ENCODE results near the gene GPD2.

GPD2 gene

DNA sequence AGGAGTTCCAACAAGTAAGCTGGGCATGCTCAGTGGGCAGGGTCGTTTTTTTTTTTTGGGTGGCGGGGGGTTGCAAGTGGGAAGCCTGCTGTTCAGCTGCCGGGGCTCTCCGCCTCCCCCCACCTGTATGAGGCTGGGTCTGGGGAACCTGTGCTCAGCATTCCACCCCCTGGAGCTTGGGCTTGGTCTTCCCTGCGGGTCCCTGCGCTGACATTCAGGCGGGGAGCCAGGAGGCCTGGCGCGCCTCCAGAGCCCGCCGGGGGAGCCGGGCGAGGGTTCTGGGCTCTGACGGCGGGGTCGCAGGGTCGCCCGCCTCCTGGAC, 822 bp upstream of the GPD2 start:
- Histone ChIP-seq H3K9me2 (replicated peaks; ENCODE audit: low read depth, low read length) (no peaks in the 10 kb centered on the region), H3K9me3 (ENCODE audit: insufficient read depth, low read depth, low read length) (no peaks in the 10 kb centered on the region), H3K36me3 (ENCODE audit: insufficient read depth, low read length) (no peaks in the 10 kb centered on the region), H3K79me2 (ENCODE audit: insufficient read depth, low read length) (peaks cover 23% of the 10 kb centered on the region), H3F3A (ENCODE audit: low read depth) (0 out of 2 replicates have a peak, but pooled peaks cover 9% of the 10 kb centered on the region), H3K9ac (ENCODE audit: low read depth, low read length, poor library complexity, severe bottlenecking) (peak overlapping the region; percentile 73), H3K27me3 (ENCODE audit: insufficient read depth, low read length, poor library complexity, severe bottlenecking) (no peaks in the 10 kb centered on the region), H3K4me3 (ENCODE audit: low read length, poor library complexity, severe bottlenecking) (peak overlapping the region; percentile 77), H3K4me2 (ENCODE audit: low read depth, low read length, poor library complexity, severe bottlenecking) (peak overlapping the region; percentile 98), H2AFZ (ENCODE audit: low read length) (peak overlapping the region; percentile 64), H3K4me1 (ENCODE audit: insufficient read depth, low read length, poor library complexity, severe bottlenecking) (peaks cover 33% of the 10 kb centered on the region), H4K20me1 (ENCODE audit: insufficient read depth, low read length, poor library complexity, severe bottlenecking) (no peaks in the 10 kb centered on the region)
- TF ChIP-seq, protein P1, sequence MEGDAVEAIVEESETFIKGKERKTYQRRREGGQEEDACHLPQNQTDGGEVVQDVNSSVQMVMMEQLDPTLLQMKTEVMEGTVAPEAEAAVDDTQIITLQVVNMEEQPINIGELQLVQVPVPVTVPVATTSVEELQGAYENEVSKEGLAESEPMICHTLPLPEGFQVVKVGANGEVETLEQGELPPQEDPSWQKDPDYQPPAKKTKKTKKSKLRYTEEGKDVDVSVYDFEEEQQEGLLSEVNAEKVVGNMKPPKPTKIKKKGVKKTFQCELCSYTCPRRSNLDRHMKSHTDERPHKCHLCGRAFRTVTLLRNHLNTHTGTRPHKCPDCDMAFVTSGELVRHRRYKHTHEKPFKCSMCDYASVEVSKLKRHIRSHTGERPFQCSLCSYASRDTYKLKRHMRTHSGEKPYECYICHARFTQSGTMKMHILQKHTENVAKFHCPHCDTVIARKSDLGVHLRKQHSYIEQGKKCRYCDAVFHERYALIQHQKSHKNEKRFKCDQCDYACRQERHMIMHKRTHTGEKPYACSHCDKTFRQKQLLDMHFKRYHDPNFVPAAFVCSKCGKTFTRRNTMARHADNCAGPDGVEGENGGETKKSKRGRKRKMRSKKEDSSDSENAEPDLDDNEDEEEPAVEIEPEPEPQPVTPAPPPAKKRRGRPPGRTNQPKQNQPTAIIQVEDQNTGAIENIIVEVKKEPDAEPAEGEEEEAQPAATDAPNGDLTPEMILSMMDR (conservative IDR thresholded peaks at IDR 0.05; ENCODE audit: low read length): no peak
- no peak for TF ChIP-seq EZH2phosphoT487 (IDR thresholded peaks at IDR 0.05; ENCODE audit: borderline replicate concordance)

DNA sequence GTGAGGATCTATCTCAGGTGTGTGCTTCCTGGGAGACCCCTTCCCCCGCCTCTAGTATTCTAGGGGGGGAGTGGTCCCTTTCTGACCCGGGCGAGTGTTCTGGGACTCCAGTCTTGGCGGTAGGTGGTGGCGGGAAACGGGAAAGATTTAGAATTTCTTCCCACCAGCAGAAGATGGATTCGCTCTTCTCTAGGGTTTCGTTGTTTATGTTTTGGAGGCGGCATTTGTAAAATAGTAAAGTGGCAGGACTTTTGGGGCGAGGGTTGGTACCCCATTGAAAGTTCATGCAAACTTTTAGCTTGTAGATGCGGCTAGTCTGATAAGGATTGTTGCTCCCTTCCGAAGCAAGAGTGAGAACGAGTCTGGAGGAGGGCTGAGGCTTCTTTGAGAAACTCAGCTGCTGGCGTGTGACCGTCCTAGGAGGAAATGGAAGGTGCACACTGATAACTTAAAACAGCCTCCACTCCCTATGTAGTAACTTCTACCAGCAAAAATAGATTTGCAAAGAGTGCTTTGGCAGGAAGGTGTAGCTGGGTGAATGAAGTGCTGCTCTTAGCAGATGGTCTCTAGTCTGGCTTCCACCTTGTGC, 412 bp downstream of the GPD2 start:
- Histone ChIP-seq H3K9me2 (replicated peaks; ENCODE audit: low read depth, low read length) (no peaks in the 10 kb centered on the region), H3K36me3 (ENCODE audit: insufficient read depth, low read length) (no peaks in the 10 kb centered on the region), H3K4me1 (ENCODE audit: insufficient read depth, low read length, poor library complexity, severe bottlenecking) (peaks cover 24% of the 10 kb centered on the region), H3K9me3 (ENCODE audit: insufficient read depth, low read depth, low read length) (no peaks in the 10 kb centered on the region), H4K20me1 (ENCODE audit: insufficient read depth, low read length, poor library complexity, severe bottlenecking) (no peaks in the 10 kb centered on the region), H3K79me2 (ENCODE audit: insufficient read depth, low read length) (peaks cover 23% of the 10 kb centered on the region), H3K9ac (ENCODE audit: low read depth, low read length, poor library complexity, severe bottlenecking) (peak overlapping the region; percentile 73), H3K27me3 (ENCODE audit: insufficient read depth, low read length, poor library complexity, severe bottlenecking) (no peaks in the 10 kb centered on the region), H2AFZ (ENCODE audit: low read length) (peak overlapping the region; percentile 64), H3F3A (ENCODE audit: low read depth) (0 out of 2 replicates have a peak, but pooled peaks cover 9% of the 10 kb centered on the region), H3K4me3 (ENCODE audit: low read length, poor library complexity, severe bottlenecking) (peak overlapping the region; percentile 77), H3K4me2 (ENCODE audit: low read depth, low read length, poor library complexity, severe bottlenecking) (peak overlapping the region; percentile 98)
- no peak for TF ChIP-seq EZH2phosphoT487 (IDR thresholded peaks at IDR 0.05; ENCODE audit: borderline replicate concordance)

GRCh38 chr2:156437272-156437930, 1.2 kb downstream of the GPD2 start:
- H3K79me2 ChIP-seq (ENCODE audit: insufficient read depth, low read length): peaks cover 23% of the 10 kb centered on the region

More at GRCh38 chr2:156437272-156437930, 1.2 kb downstream of the GPD2 start:
- Histone ChIP-seq H3K9ac (ENCODE audit: low read depth, low read length, poor library complexity, severe bottlenecking) (peak overlapping the region; percentile 73), H3K9me3 (ENCODE audit: insufficient read depth, low read depth, low read length) (no peaks in the 10 kb centered on the region), H3K36me3 (ENCODE audit: insufficient read depth, low read length) (no peaks in the 10 kb centered on the region), H3K27me3 (ENCODE audit: insufficient read depth, low read length, poor library complexity, severe bottlenecking) (no peaks in the 10 kb centered on the region), H3K4me1 (ENCODE audit: insufficient read depth, low read length, poor library complexity, severe bottlenecking) (peaks cover 24% of the 10 kb centered on the region), H2AFZ (ENCODE audit: low read length) (peak overlapping the region; percentile 64), H3F3A (ENCODE audit: low read depth) (0 out of 2 replicates have a peak, but pooled peaks cover 9% of the 10 kb centered on the region), H3K4me2 (ENCODE audit: low read depth, low read length, poor library complexity, severe bottlenecking) (peak overlapping the region; percentile 98), H3K4me3 (ENCODE audit: low read length, poor library complexity, severe bottlenecking) (peak overlapping the region; percentile 77), H4K20me1 (ENCODE audit: insufficient read depth, low read length, poor library complexity, severe bottlenecking) (no peaks in the 10 kb centered on the region), H3K9me2 (replicated peaks; ENCODE audit: low read depth, low read length) (no peaks in the 10 kb centered on the region)
- TF ChIP-seq, protein P1 (conservative IDR thresholded peaks at IDR 0.05; ENCODE audit: low read length): no peak
- no peak for TF ChIP-seq EZH2phosphoT487 (IDR thresholded peaks at IDR 0.05; ENCODE audit: borderline replicate concordance)
